ENCODE data around the gene HTR2A.
"Not testable (repeated sequence)": the region's sequence is repeated elsewhere in the genome, so short reads cannot be mapped to it uniquely, and the experiment has no call there.

DNA sequence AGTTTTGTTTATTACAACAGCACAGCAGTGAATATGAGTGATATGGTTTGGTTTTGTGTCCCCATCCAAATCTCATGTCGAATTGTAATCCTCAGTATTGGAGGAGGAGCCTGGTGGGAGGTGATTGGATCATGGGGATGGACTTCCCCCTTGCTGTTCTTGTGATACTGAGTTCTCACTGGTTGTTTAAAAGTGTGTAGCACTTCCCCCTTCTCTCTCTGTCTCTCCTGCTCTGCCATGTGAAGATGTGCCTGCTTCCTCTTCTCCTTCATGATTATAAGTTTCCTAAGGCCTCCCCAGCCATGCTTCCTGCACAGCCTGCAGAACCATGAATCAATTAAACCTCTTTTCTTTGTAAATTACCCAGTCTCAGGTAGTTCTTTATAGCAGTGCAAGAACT is 91.9 kb downstream of the HTR2A start:
- TF ChIP-seq, protein P1, sequence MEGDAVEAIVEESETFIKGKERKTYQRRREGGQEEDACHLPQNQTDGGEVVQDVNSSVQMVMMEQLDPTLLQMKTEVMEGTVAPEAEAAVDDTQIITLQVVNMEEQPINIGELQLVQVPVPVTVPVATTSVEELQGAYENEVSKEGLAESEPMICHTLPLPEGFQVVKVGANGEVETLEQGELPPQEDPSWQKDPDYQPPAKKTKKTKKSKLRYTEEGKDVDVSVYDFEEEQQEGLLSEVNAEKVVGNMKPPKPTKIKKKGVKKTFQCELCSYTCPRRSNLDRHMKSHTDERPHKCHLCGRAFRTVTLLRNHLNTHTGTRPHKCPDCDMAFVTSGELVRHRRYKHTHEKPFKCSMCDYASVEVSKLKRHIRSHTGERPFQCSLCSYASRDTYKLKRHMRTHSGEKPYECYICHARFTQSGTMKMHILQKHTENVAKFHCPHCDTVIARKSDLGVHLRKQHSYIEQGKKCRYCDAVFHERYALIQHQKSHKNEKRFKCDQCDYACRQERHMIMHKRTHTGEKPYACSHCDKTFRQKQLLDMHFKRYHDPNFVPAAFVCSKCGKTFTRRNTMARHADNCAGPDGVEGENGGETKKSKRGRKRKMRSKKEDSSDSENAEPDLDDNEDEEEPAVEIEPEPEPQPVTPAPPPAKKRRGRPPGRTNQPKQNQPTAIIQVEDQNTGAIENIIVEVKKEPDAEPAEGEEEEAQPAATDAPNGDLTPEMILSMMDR (IDR thresholded peaks at IDR 0.05), result not testable (repeated sequence)
- TF ChIP-seq POLR2A (IDR thresholded peaks at IDR 0.05), result not testable (repeated sequence)

All from testis (tissue), 2 donors.